DOHH2 (cell line): ENCODE results near the gene CMTM2.

Source experiments
- EZH2phosphoT487 ChIP-seq: fragments of 200-600 bp; sonication (generic); IDR thresholded peaks from 2 replicates; pipeline ENCODE4 v1.6.1; 2017; ENCODE audit warnings: borderline replicate concordance, mild to moderate bottlenecking, antibody characterized with exemption, low read length, moderate library complexity, mixed read lengths
- TF ChIP-seq, protein P1 (sequence below): fragments of 200-600 bp; sonication (generic); IDR thresholded peaks from one replicate; pipeline ENCODE4 v1.5.1; 2014; ENCODE audit warnings: antibody characterized with exemption, mild to moderate bottlenecking, low read depth, low read length; ENCODE audit not compliant: poor library complexity, severe bottlenecking

DNA sequence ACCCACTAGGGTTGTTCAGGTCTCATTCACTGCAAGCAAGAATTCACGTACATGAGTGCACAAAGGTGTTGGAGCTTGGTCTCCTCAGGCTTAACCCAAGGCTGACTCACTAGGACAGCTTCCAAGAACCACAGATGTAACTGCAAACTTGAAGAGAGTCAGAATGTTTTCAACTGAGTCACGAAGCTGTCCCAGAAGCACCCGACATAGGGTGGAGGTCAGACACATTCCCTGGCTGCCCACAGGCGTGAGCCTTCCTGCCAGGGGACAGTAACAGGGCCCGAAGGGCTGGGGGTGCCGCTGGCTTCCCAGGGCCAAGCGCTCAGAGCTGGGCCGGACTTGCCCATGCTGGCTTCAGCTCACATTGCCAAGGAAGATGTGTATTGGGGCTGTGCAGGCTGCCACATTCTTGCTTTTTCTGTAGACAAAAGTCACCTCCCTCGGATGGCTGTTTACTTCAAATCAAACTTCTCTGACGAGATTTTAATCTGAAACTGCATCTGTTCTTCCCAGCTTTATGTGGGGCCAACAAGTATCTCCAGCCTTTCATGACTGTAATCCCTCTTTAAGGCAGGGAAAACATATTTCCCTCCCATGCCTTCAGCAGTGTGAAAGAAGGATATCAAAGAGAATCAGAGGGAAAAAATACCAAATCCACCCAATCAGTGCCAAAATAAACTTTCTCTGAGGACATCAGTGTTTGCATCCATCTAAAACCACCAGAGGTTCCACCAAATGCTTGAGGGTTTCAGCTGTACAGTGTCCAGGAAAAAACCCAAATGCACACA, 39.5 kb downstream of the CMTM2 start:
- TF ChIP-seq, protein P1, sequence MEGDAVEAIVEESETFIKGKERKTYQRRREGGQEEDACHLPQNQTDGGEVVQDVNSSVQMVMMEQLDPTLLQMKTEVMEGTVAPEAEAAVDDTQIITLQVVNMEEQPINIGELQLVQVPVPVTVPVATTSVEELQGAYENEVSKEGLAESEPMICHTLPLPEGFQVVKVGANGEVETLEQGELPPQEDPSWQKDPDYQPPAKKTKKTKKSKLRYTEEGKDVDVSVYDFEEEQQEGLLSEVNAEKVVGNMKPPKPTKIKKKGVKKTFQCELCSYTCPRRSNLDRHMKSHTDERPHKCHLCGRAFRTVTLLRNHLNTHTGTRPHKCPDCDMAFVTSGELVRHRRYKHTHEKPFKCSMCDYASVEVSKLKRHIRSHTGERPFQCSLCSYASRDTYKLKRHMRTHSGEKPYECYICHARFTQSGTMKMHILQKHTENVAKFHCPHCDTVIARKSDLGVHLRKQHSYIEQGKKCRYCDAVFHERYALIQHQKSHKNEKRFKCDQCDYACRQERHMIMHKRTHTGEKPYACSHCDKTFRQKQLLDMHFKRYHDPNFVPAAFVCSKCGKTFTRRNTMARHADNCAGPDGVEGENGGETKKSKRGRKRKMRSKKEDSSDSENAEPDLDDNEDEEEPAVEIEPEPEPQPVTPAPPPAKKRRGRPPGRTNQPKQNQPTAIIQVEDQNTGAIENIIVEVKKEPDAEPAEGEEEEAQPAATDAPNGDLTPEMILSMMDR: no peak
- no peak for TF ChIP-seq EZH2phosphoT487
